ENCODE measurements around the gene STIM2. TPM values are rescaled to one million over a fixed set of nuclear protein-coding genes. Genes with fewer than 3 reads are reported as not detected.

STIM2 gene
- total and polyA plus RNA-seq, 2 donors (not counting 3 experiments of a cell fraction or from before 2014, with no cell fraction given) = 21.0 to 21.2 TPM

DNA sequence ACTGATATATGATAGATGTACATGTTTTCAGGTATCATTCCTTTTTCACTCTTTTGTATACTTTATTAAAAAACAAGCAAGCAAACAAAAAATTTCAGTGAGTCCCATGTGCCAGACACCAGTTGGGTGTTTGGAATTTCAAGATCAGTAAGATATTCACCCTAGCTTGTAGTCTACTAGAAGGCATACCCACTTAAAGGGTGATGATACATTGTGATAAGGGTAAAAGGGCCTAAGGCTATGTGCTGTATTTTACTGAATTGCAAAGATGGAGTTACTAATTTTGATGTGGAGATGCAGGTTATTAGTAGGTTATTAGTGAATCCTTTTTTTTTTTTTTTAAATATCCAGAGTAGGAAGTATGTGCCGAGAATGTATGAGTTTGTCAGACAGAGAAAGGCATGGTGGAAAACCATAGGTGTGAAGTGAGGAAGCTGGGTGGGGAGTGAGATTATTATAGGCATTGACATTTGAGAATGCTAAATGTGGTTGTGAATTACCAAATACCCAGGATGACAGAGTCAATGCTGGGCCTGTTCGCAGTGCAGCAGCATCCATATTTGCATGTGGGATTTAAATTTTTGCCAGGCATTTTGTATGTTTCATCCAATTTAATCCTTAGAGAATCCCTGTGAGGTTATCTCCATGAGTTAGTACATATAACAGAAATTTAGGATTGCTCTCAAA is 10.1 kb downstream of the STIM2 start:
- no TSS peak for BruUV-seq (replicated peaks)
- no peaks in the 10 kb centered on the region for H3K9me1 ChIP-seq (replicated peaks; ENCODE audit: control insufficient read depth, extremely low read depth, insufficient read depth, low read length)
- no peak for FAIRE-seq
- H3K79me2 ChIP-seq (ENCODE audit: control insufficient read depth, insufficient read depth, low read length) = peaks cover 13% of the 10 kb centered on the region
- POLR2A ChIA-PET = no interaction called here
- H3K36me3 ChIP-seq (ENCODE audit: control insufficient read depth in 2 of 2, extremely low read depth in 1 of 2, insufficient read depth in 2 of 2, low read length in 2 of 2) = no peaks in the 10 kb centered on the region
- no peaks in the 10 kb centered on the region for H3K27me3 ChIP-seq (ENCODE audit: control insufficient read depth in 2 of 2, insufficient read depth in 2 of 2, low read length in 2 of 2)
- no peak overlapping the region for H3K4me2 ChIP-seq (ENCODE audit: insufficient read depth, low read length)
- H3K27ac ChIP-seq (ENCODE audit: insufficient read depth, low read depth, low read length) = no peak overlapping the region
- H2AFZ ChIP-seq (ENCODE audit: low read depth, low read length) = no peak overlapping the region
- H3K4me1 ChIP-seq (ENCODE audit: control insufficient read depth, extremely low read depth, insufficient read depth, low read length) = peaks cover 5% of the 10 kb centered on the region
- intact Hi-C loops (cut with micrococcal nuclease) (loop anchor here (1.0 kb wide), 1 partner anchor 8 kb away; no protein-coding TSS in a partner anchor), dilution Hi-C loops (cut with MboI; ENCODE audit: extremely low pct_ligation_motif_present, low sequenced_read_pairs) (no loop called here)
- no peaks in the 10 kb centered on the region for H3K9me3 ChIP-seq (replicated peaks; ENCODE audit: control insufficient read depth, insufficient read depth, low read length)
- H3K9ac ChIP-seq (replicated peaks; ENCODE audit: extremely low read depth, insufficient read depth, low read length) = no peak overlapping the region
- no peak for DNase-seq (ENCODE audit: low read depth, low spot score)
- no peaks in the 10 kb centered on the region for H4K20me1 ChIP-seq (replicated peaks; ENCODE audit: control insufficient read depth, extremely low read depth, insufficient read depth, low read length)
- CTCF ChIA-PET = no interaction called here
- no peak overlapping the region for H3K4me3 ChIP-seq (replicated peaks in 1 of 3; ENCODE audit: insufficient read depth in 1 of 3, low read depth in 1 of 3, low read length in 3 of 3)
- TF ChIP-seq POLR2A (IDR thresholded peaks at IDR 0.05; ENCODE audit: low read depth, low read length) (no peak), CTCF (IDR thresholded peaks at IDR 0.05; ENCODE audit: extremely low read depth in 1 of 2, insufficient read depth in 1 of 2, low read depth in 1 of 2, low read length in 2 of 2) (no peak), EZH2 (IDR thresholded peaks at IDR 0.05; ENCODE audit: borderline replicate concordance, low read depth, low read length, severe bottlenecking) (no peak), POLR2AphosphoS5 (IDR thresholded peaks at IDR 0.05; ENCODE audit: insufficient read depth, low read depth, low read length) (no peak), MAX (IDR thresholded peaks at IDR 0.05; ENCODE audit: insufficient read depth, insufficient read length) (no peak), GATA2 (IDR thresholded peaks at IDR 0.05; ENCODE audit: insufficient read depth, insufficient read length, low read depth, low read length) (no peak), FOS (IDR thresholded peaks at IDR 0.05; ENCODE audit: borderline replicate concordance, insufficient read depth, low read length) (no peak), JUN (IDR thresholded peaks at IDR 0.05; ENCODE audit: borderline replicate concordance, insufficient read depth, insufficient read length, low read depth) (no peak), MYC (IDR thresholded peaks at IDR 0.05; ENCODE audit: low read depth, low read length) (no peak)

Data from endothelial cell of umbilical vein (primary cell).